MM.1S (cell line): Measurements from ENCODE around the gene SMG7.

Experiments
- DNase-seq: peaks from one replicate; pipeline ENCODE4 v3.0.0-alpha.2; 2015
- H2AFZ ChIP-seq: fragments of 300-600 bp; sonication (generic); 2 replicates; pipeline ENCODE4 v1.6.0; 2016; ENCODE audit warnings: antibody characterized with exemption, low read length
- H3F3A ChIP-seq: fragments of 300-600 bp; sonication (generic); 2 replicates; pipeline ENCODE4 v1.6.1; 2016; ENCODE audit warnings: mild to moderate bottlenecking, antibody characterized with exemption, low read length, moderate library complexity, mixed read lengths; ENCODE audit not compliant: insufficient read depth
- H3K27ac ChIP-seq: fragments of 300-600 bp; sonication (generic); 2 replicates; pipeline ENCODE4 v1.5.1; 2016; ENCODE audit warnings: mild to moderate bottlenecking, low read length
- H3K27me3 ChIP-seq: fragments of 300-600 bp; sonication (generic); replicated peaks from 2 replicates; pipeline ENCODE4 v1.6.0; 2016; ENCODE audit warnings: low read length; ENCODE audit not compliant: insufficient read depth
- H3K36me3 ChIP-seq: fragments of 300-600 bp; sonication (generic); replicated peaks from 2 replicates; pipeline ENCODE4 v1.6.1; 2016; ENCODE audit warnings: mild to moderate bottlenecking, low read length, mixed read lengths; ENCODE audit not compliant: insufficient read depth
- H3K4me1 ChIP-seq: fragments of 300-600 bp; sonication (generic); 2 replicates; pipeline ENCODE4 v1.6.1; 2016; ENCODE audit warnings: low read length, mixed read lengths
- H3K4me2 ChIP-seq: fragments of 300-600 bp; sonication (generic); 2 replicates; pipeline ENCODE4 v1.6.0; 2016; ENCODE audit warnings: low read depth, low read length
- H3K4me3 ChIP-seq: fragments of 300-600 bp; sonication (generic); 2 replicates; pipeline ENCODE4 v1.5.1; 2016; ENCODE audit warnings: low read length, mixed read lengths
- H3K79me2 ChIP-seq: fragments of 300-600 bp; sonication (generic); 2 replicates; pipeline ENCODE4 v1.6.1; 2016; ENCODE audit warnings: mixed run types, low read length, mixed read lengths
- H3K9ac ChIP-seq: fragments of 300-600 bp; sonication (generic); 2 replicates; pipeline ENCODE4 v1.6.1; 2016; ENCODE audit warnings: low read length, mixed read lengths
- H3K9me2 ChIP-seq: fragments of 300-600 bp; sonication (generic); replicated peaks from 2 replicates; pipeline ENCODE4 v1.6.1; 2016; ENCODE audit warnings: mild to moderate bottlenecking, low read length, mixed read lengths; ENCODE audit not compliant: insufficient read depth
- H3K9me3 ChIP-seq: fragments of 300-600 bp; sonication (generic); replicated peaks from 2 replicates; pipeline ENCODE4 v1.6.1; 2016; ENCODE audit warnings: mild to moderate bottlenecking, low read length, mixed read lengths; ENCODE audit not compliant: insufficient read depth
- H4K20me1 ChIP-seq: fragments of 300-600 bp; sonication (generic); 2 replicates; pipeline ENCODE4 v1.6.1; 2016; ENCODE audit warnings: mild to moderate bottlenecking, low read length, moderate library complexity, mixed read lengths; ENCODE audit not compliant: insufficient read depth
- CTCF ChIP-seq: fragments of 300-600 bp; sonication (generic); IDR thresholded peaks from 2 replicates; pipeline ENCODE4 v1.5.1; 2016; ENCODE audit warnings: antibody characterized with exemption, low read length, mixed read lengths
- EZH2 ChIP-seq: fragments of 300-600 bp; sonication (generic); optimal IDR thresholded peaks from 2 replicates; pipeline ENCODE3; 2017; ENCODE audit warnings: low read depth, mild to moderate bottlenecking, antibody characterized with exemption, low read length, mixed read lengths
- EZH2phosphoT487 ChIP-seq: fragments of 300-600 bp; sonication (generic); IDR thresholded peaks from 2 replicates; pipeline ENCODE4 v1.6.1; 2018; ENCODE audit warnings: antibody characterized with exemption, low read length

SMG7 gene

GRCh38 chr1:183435497-183435896, 36.8 kb upstream of the SMG7 start:
- H3K36me3 ChIP-seq = no peaks in the 10 kb centered on the region
- DNase-seq = no peak
- H3K9me3 ChIP-seq = no peaks in the 10 kb centered on the region
- no peak overlapping the region for H3K4me2 ChIP-seq
- no peaks in the 10 kb centered on the region for H3K27me3 ChIP-seq
- no peaks in the 10 kb centered on the region for H3F3A ChIP-seq
- no peak for TF ChIP-seq EZH2
- no peak for TF ChIP-seq EZH2phosphoT487
- TF ChIP-seq CTCF = no peak
- no peak overlapping the region for H3K27ac ChIP-seq
- H3K79me2 ChIP-seq = no peaks in the 10 kb centered on the region
- H3K4me1 ChIP-seq = no peaks in the 10 kb centered on the region
- H4K20me1 ChIP-seq = no peaks in the 10 kb centered on the region
- H2AFZ ChIP-seq = no peak overlapping the region
- no peak overlapping the region for H3K9ac ChIP-seq
- H3K9me2 ChIP-seq = no peaks in the 10 kb centered on the region
- no peak overlapping the region for H3K4me3 ChIP-seq

GRCh38 chr1:183438060-183438459, 34.2 kb upstream of the SMG7 start:
- no peak overlapping the region for H3K27ac ChIP-seq
- no peaks in the 10 kb centered on the region for H3F3A ChIP-seq
- H4K20me1 ChIP-seq = no peaks in the 10 kb centered on the region
- H3K79me2 ChIP-seq = no peaks in the 10 kb centered on the region
- DNase-seq = no peak
- no peaks in the 10 kb centered on the region for H3K9me3 ChIP-seq
- no peaks in the 10 kb centered on the region for H3K36me3 ChIP-seq
- no peaks in the 10 kb centered on the region for H3K4me1 ChIP-seq
- H3K4me3 ChIP-seq = no peak overlapping the region
- no peaks in the 10 kb centered on the region for H3K27me3 ChIP-seq
- no peak for TF ChIP-seq EZH2phosphoT487
- no peak for TF ChIP-seq CTCF
- no peak for TF ChIP-seq EZH2
- H2AFZ ChIP-seq = no peak overlapping the region
- no peak overlapping the region for H3K9ac ChIP-seq
- no peaks in the 10 kb centered on the region for H3K9me2 ChIP-seq
- no peak overlapping the region for H3K4me2 ChIP-seq

- TF ChIP-seq EZH2phosphoT487 = no peak
- TF ChIP-seq EZH2 = no peak
- no peak for TF ChIP-seq CTCF
- H3K27me3 ChIP-seq = no peaks in the 10 kb centered on the region
- no peaks in the 10 kb centered on the region for H3K9me3 ChIP-seq
- no peaks in the 10 kb centered on the region for H3K36me3 ChIP-seq
- DNase-seq = no peak
- H3K4me1 ChIP-seq = no peaks in the 10 kb centered on the region
- H3K9me2 ChIP-seq = no peaks in the 10 kb centered on the region
- no peaks in the 10 kb centered on the region for H3F3A ChIP-seq
- no peak overlapping the region for H2AFZ ChIP-seq
- H4K20me1 ChIP-seq = no peaks in the 10 kb centered on the region
- no peak overlapping the region for H3K27ac ChIP-seq
- H3K4me3 ChIP-seq = no peak overlapping the region
- no peak overlapping the region for H3K9ac ChIP-seq
- no peaks in the 10 kb centered on the region for H3K79me2 ChIP-seq
- H3K4me2 ChIP-seq = no peak overlapping the region
Observed at GRCh38 chr1:183443011-183443410, 29.3 kb upstream of the SMG7 start.

GRCh38 chr1:183443466-183443865, 28.8 kb upstream of the SMG7 start:
- Histone ChIP-seq H3K9me3 (no peaks in the 10 kb centered on the region), H3F3A (no peaks in the 10 kb centered on the region), H3K27ac (no peak overlapping the region), H3K36me3 (no peaks in the 10 kb centered on the region), H3K4me3 (no peak overlapping the region), H3K9me2 (no peaks in the 10 kb centered on the region), H3K79me2 (no peaks in the 10 kb centered on the region), H3K9ac (no peak overlapping the region), H3K4me2 (no peak overlapping the region), H2AFZ (no peak overlapping the region), H3K4me1 (no peaks in the 10 kb centered on the region), H3K27me3 (no peaks in the 10 kb centered on the region), H4K20me1 (no peaks in the 10 kb centered on the region)
- no peak for DNase-seq
- TF ChIP-seq CTCF (no peak), EZH2 (no peak), EZH2phosphoT487 (no peak)
